ENCODE data around the gene AHI1.

- TF ChIP-seq CTCF (IDR thresholded peaks at IDR 0.05; ENCODE audit: low read depth, low read length) = no peak
- TF ChIP-seq POLR2A (IDR thresholded peaks at IDR 0.05; ENCODE audit: extremely low read depth, insufficient read length) = no peak
Observed at GRCh38 chr6:135236732-135237131, 260.8 kb downstream of the AHI1 start.
